ENCODE results near the gene CCNG2.

DNA sequence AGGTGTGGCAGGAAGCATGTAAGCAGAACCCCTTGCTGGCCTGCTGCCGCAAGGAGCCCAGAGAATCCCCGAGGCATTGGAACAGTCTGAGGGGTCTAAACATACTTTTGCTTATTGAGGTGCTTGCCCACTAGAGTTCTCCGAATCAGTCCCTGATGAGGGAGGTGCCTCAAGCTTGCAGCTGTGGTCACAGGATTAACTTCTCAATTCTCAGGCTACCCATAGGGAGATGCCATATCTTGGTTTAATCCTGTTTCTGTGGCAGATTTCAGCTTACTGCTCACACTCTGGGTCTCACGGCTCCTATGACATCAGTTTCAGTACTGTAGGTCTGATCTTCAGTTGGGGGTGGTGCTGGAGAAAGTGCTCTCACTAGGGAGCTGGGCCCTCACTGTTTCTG is 39.9 kb downstream of the CCNG2 start:
- TF ChIP-seq POLR2A (IDR thresholded peaks at IDR 0.05) (no peak), CTCF (IDR thresholded peaks at IDR 0.05) (no peak)
